Measurements from ENCODE around the gene ZFYVE28.

ZFYVE28 gene

GRCh38 chr4:2284161-2284933 lies 134.1 kb downstream of the ZFYVE28 start:
- no peak overlapping the region for H3K27ac ChIP-seq (ENCODE audit: low read depth, low read length)

GRCh38 chr4:2283199-2283711 lies 135.2 kb downstream of the ZFYVE28 start:
- H3F3A ChIP-seq (ENCODE audit: control insufficient read depth, insufficient read depth): no peaks in the 10 kb centered on the region
- H3K4me1 ChIP-seq (ENCODE audit: control insufficient read depth, low read length): peaks cover 14% of the 10 kb centered on the region
- no peak overlapping the region for H3K27ac ChIP-seq (ENCODE audit: low read depth, low read length)
- no peaks in the 10 kb centered on the region; the same call in 1 of the 2 replicates for H3K27me3 ChIP-seq (ENCODE audit: control insufficient read depth, low read length)
- H3K4me3 ChIP-seq (ENCODE audit: low read length): no peak overlapping the region
- no peak overlapping the region for H3K4me2 ChIP-seq (ENCODE audit: low read length)
- H3K9me3 ChIP-seq (ENCODE audit: control insufficient read depth, insufficient read depth, low read length): no peaks in the 10 kb centered on the region
- H4K20me1 ChIP-seq (ENCODE audit: control insufficient read depth, insufficient read depth, low read depth, low read length): no peaks in the 10 kb centered on the region
- no peaks in the 10 kb centered on the region for H3K36me3 ChIP-seq (ENCODE audit: control insufficient read depth, low read length)
- TF ChIP-seq CTCF (IDR thresholded peaks at IDR 0.05; ENCODE audit: low read depth, low read length, poor library complexity, severe bottlenecking): no peak
- TF ChIP-seq EZH2phosphoT487 (IDR thresholded peaks at IDR 0.05; ENCODE audit: borderline replicate concordance, low read length): no peak
- H3K79me2 ChIP-seq (ENCODE audit: control insufficient read depth, low read length): no peaks in the 10 kb centered on the region
- no peaks in the 10 kb centered on the region for H3K9me2 ChIP-seq (replicated peaks; ENCODE audit: control insufficient read depth, low read length)

More at GRCh38 chr4:2284161-2284933, 134.1 kb downstream of the ZFYVE28 start:
- Histone ChIP-seq H3F3A (ENCODE audit: control insufficient read depth, insufficient read depth) (no peaks in the 10 kb centered on the region), H3K4me2 (ENCODE audit: low read length) (no peak overlapping the region), H3K4me1 (ENCODE audit: control insufficient read depth, low read length) (peaks cover 14% of the 10 kb centered on the region), H3K36me3 (ENCODE audit: control insufficient read depth, low read length) (no peaks in the 10 kb centered on the region), H3K9me3 (ENCODE audit: control insufficient read depth, insufficient read depth, low read length) (no peaks in the 10 kb centered on the region), H3K9me2 (replicated peaks; ENCODE audit: control insufficient read depth, low read length) (no peaks in the 10 kb centered on the region), H3K4me3 (ENCODE audit: low read length) (no peak overlapping the region), H4K20me1 (ENCODE audit: control insufficient read depth, insufficient read depth, low read depth, low read length) (no peaks in the 10 kb centered on the region), H3K27me3 (ENCODE audit: control insufficient read depth, low read length) (no peaks in the 10 kb centered on the region; the same call in 1 of the 2 replicates), H3K79me2 (ENCODE audit: control insufficient read depth, low read length) (no peaks in the 10 kb centered on the region)
- TF ChIP-seq EZH2phosphoT487 (IDR thresholded peaks at IDR 0.05; ENCODE audit: borderline replicate concordance, low read length) (no peak), CTCF (IDR thresholded peaks at IDR 0.05; ENCODE audit: low read depth, low read length, poor library complexity, severe bottlenecking) (no peak)

GRCh38 chr4:2281575-2282343 lies 136.7 kb downstream of the ZFYVE28 start:
- H3K36me3 ChIP-seq (ENCODE audit: control insufficient read depth, low read length): no peaks in the 10 kb centered on the region
- no peaks in the 10 kb centered on the region for H3K79me2 ChIP-seq (ENCODE audit: control insufficient read depth, low read length)
- no peaks in the 10 kb centered on the region for H3F3A ChIP-seq (ENCODE audit: control insufficient read depth, insufficient read depth)
- no peaks in the 10 kb centered on the region for H4K20me1 ChIP-seq (ENCODE audit: control insufficient read depth, insufficient read depth, low read depth, low read length)
- no peaks in the 10 kb centered on the region for H3K9me2 ChIP-seq (replicated peaks; ENCODE audit: control insufficient read depth, low read length)
- TF ChIP-seq CTCF (IDR thresholded peaks at IDR 0.05; ENCODE audit: low read depth, low read length, poor library complexity, severe bottlenecking) (peak; percentile 36), EZH2phosphoT487 (IDR thresholded peaks at IDR 0.05; ENCODE audit: borderline replicate concordance, low read length) (no peak)
- peak overlapping the region; percentile 22 for H3K27ac ChIP-seq (ENCODE audit: low read depth, low read length)
- H3K27me3 ChIP-seq (ENCODE audit: control insufficient read depth, low read length): no peaks in the 10 kb centered on the region; the same call in 1 of the 2 replicates
- peaks cover 14% of the 10 kb centered on the region for H3K4me1 ChIP-seq (ENCODE audit: control insufficient read depth, low read length)
- no peaks in the 10 kb centered on the region for H3K9me3 ChIP-seq (ENCODE audit: control insufficient read depth, insufficient read depth, low read length)
- peak overlapping the region; percentile 24; the same call in 1 of the 2 replicates for H3K4me3 ChIP-seq (ENCODE audit: low read length)
- H3K4me2 ChIP-seq (ENCODE audit: low read length): peak overlapping the region; percentile 49
